GM21526 (cell line): Measurements from ENCODE around the gene CPA5.
"Not testable (repeated sequence)": the region's sequence is repeated elsewhere in the genome, so short reads cannot be mapped to it uniquely, and the experiment has no call there.

Experiments
- ATAC-seq: cut with Tn5 transposase; IDR thresholded peaks from one replicate; pipeline ENCODE4 v1.9.1; 2021; ENCODE audit warnings: moderate library complexity; ENCODE audit not compliant: unreplicated experiment, low FRiP score

Gene CPA5

DNA sequence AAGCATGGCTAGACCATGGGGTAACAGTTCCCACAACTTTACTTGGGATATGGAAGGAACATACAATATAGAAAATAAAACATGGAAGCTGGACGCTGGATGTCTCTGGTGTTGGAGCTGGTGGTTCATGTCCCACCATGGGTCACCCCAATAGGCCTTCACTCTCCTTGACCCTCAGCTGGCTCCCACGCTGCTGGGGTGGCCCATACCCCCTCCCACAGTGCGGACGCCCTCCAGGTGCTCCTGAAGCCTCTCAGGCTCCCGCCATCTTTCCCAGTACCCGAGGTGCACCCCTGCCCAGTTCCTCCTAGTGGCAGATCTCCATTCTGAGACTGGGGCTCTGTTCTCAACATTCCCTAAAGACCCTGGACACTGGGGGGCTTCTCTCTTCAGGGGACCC, 29.9 kb downstream of the CPA5 start:
- no peak for ATAC-seq

DNA sequence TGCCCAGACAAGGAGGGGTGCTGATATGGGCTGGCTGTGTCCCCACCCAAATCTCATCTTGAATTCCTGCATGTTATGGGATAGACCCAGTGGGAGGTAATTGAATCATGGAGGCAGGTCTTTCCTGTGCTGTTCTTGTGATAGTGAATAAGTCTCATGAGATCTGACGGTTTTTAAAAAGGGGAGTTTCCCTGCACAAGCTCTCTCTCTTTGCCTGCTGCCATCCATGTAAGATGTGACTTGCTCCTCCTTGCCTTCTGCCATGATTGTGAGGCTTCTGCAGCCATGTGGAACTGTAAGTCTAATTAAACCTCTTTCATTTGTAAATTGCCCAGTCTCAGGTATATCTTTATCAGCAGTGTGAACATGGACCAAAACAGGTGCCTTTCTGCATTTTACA, 31.8 kb downstream of the CPA5 start:
- ATAC-seq, result not testable (repeated sequence)

DNA sequence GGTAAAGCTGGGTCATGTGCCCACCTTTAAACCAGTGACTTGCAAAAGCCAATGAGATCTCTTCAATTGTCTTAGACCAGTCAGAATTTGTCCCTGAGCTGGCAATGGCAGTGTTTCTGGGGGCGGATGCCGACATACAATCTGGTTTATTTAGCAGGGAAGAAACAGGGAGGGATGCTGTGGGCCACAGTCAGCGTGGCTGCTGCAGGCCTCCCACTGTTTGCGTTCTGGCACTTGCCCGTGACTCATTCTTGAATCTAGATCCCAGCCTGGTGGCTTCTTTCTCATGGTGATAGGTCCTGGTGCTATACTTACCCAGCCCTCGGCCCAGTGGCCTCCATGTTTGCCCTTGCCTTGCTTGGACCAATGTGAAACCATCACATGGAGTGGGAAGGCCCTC, 32.6 kb downstream of the CPA5 start:
- ATAC-seq, result no peak

DNA sequence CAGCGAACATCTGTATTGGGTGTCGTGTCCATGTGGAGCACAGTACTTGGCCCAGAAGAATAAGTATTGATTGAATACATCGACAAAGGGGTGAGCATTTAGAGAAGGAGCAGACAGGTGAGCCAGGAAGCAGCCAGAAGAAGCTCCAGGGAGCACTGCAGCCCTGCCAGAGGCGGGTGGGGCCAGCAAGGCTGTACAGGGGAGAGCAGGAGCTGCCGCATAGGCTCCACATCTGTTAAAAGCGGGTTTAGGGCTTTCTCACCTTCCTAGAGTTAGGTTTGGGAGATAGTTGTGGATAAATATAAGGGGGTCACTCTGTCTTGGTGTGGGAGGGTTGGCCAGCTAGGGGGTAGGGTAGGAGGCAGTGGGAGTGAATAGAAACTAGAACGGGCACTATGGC, 34.4 kb downstream of the CPA5 start:
- no peak for ATAC-seq

DNA sequence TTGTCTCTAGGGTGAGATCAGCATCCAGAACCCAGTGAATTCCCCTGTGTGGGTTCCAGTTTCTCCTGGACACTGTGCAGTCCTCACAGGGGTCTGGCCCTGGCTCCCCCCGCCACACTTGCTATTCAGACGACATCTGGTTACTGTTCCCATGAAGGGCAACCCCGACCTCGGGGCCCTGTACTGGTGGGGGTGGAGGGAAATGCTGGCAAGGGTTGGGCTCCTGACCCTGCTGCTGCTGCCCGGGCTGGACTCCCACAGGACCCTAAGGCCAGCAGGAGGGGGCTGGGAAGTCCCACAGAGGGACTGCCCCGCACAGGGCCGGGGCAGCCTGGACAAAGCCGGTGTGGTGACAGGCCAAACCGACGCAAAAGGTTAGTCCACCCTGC, 34.9 kb downstream of the CPA5 start:
- ATAC-seq, result no peak

DNA sequence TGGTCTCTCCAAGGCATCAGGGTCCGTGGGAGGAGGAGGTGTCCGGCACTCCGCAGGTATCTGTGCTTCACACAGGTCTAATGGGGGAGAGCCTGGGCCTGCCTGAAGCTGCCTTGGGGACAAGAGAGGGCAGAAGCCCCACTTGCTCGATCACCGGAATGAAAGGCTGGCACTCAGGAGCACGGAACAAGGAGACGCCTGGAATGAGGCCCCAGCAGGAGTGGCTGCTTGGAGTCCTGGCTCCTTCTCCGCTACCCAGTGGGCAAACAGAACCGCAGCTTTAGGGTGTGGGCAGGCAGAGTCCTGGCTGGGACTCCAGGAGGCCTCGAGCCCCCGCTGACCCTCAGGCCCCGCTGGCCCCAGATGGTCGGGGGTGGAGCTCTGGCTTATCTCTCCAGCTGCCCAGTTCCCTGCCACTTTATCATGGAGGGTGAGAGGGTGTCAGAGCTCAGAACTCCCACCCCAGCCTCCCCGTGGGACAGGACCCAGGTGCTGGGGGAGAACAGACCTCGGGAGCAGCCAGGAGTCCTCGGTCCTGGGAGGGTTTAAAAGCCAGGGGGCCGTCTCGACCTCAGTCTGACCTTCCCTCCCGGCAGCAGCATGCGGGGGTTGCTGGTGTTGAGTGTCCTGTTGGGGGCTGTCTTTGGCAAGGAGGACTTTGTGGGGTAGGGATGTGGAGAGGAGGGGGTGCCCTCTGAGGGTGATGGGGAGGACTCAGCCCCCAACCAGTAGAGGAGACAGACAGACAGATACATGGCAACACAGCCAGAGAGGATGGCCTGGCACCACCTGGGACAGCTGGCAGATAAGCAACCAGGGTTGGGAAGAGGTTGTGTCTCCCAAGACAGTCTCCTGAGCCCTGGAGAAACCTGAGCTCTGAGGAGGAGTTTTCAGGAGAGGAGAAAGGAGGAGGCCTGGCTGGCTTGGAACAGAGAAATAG, 35.6 kb downstream of the CPA5 start, which contains the start of gene CPA1:
TSS of gene CPA1 (plus strand) at position 574 of the 940 bp plus-strand sequence. CDS start at position 601, 27 bp downstream.
- ATAC-seq, result no peak

DNA sequence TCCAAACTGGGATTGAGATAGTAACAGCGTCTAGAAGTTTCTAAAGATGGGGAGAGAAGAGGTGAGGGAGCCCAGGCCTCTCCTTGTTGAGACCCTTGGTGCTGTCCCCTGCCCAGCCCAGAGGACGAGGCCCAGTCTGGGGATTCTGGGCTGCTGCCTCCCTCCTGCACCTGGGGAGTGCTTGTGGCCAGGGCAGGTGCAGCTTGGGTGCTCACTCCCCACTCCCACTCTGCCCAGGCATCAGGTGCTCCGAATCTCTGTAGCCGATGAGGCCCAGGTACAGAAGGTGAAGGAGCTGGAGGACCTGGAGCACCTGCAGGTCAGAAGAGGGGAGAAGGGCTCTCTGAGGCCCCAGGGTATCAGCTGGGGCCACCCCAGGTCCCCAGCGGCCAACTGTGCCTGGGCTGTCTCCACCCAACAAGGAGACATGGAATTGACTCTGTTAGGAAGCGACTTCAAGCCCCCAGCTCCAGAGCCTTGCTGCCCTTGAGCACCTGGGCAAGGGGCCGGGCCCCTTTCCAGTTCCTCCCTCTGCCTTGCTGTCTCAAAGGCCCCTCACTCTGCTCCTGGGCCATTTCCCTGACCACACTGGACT, 36.3 kb downstream of the CPA5 start:
- no peak for ATAC-seq

DNA sequence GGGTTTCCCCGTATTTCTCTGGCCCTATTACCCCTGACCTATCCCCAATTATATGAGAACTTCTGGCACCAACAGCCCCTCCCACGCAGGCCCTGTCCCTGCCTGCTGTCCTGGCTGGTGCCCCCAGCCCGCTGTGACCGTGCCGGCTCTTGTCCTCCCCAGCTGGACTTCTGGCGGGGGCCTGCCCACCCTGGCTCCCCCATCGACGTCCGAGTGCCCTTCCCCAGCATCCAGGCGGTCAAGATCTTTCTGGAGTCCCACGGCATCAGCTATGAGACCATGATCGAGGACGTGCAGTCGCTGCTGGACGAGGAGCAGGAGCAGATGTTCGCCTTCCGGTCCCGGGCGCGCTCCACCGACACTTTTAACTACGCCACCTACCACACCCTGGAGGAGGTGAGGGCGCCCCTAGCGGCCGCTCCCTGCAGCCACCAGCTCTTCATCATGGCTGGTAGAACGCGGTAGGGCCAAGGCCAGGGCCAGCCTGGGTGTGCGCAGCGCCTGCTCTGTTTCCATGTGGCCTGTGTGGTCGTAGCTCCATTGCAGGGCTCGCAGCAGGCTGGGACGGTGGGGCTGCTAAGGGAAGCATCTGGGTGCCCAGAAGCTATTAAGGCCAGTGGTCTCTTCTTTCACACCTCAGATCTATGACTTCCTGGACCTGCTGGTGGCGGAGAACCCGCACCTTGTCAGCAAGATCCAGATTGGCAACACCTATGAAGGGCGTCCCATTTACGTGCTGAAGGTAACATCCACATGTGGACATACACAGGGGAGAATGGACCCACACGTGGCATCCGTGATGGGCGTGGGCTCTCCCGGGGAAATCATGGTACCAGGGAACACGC, 37.1 kb downstream of the CPA5 start:
- no peak for ATAC-seq

DNA sequence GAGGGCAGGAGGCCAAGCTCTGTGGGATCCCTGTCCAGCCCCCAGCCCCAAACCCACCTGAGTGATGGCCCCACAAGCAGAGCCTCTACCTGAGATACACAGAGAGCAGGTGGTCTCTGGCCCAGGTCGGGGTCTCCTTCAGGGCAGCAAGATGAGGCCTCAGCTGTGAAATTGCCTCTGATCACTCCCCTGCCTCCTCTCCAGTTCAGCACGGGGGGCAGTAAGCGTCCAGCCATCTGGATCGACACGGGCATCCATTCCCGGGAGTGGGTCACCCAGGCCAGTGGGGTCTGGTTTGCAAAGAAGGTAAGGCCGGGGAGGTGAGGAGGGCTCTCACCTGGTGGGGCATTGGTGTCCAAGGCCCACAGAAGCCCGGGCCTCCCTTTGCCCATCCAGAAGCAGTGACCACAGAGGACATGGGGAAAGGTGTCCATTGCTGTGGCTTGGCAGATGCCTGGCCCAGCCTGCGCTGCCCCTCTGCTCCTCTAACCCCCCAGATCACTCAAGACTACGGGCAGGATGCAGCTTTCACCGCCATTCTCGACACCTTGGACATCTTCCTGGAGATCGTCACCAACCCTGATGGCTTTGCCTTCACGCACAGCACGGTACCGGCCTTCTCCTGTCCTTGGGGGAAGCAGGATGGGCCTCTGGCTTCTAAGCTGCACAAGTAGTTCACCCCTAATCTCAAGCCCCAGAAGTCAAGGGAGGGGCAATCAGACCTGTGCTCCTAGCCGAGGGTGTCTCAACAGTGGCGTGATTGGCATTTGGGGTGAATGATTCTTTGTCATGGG, 38.8 kb downstream of the CPA5 start:
- no peak for ATAC-seq

DNA sequence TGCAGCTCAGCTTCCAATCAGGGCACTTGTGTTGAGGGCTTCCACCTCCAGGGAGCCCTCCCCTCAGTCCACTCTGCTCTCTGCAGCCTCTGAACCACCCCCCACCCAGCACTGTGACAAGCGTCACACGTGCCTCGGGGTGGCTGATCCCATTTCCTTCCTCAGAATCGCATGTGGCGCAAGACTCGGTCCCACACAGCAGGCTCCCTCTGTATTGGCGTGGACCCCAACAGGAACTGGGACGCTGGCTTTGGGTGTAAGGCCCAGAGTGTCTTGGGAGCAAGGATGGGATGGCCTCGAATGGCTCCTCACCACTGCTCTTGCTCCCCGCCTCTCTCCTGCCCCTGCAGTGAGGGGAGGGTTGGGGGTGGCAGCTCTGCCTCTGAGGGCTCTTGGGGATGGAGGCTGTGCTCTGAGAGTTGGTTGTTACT, 39.8 kb downstream of the CPA5 start:
- ATAC-seq, result no peak

DNA sequence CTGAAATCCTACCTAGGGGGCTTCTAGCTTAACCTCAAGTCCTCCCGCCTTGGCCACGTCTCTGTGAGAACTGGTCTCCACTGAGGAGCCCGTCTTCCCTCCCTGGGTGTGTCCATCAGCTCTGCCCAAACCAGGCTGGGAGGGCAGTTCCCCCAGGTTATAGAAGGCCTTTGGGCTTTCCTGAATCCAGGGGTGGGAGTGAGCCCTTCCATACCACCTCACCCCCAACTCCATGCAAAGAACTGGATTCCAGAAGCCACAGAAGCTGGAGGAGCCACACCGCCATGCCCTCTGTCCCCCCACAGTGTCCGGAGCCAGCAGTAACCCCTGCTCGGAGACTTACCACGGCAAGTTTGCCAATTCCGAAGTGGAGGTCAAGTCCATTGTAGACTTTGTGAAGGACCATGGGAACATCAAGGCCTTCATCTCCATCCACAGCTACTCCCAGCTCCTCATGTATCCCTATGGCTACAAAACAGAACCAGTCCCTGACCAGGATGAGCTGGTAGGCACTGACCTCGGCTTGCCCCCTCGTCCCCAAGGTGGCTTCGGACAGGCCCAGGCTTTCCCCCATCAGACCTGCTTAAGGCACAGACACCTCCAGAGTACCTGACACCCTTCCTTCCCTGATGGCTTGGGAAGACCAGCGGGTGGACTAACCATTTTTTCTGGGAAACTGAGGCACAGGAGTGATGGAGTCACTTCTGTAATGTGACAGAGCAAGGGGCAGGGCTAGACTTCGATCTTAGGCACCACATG, 40.4 kb downstream of the CPA5 start:
- no peak for ATAC-seq

DNA sequence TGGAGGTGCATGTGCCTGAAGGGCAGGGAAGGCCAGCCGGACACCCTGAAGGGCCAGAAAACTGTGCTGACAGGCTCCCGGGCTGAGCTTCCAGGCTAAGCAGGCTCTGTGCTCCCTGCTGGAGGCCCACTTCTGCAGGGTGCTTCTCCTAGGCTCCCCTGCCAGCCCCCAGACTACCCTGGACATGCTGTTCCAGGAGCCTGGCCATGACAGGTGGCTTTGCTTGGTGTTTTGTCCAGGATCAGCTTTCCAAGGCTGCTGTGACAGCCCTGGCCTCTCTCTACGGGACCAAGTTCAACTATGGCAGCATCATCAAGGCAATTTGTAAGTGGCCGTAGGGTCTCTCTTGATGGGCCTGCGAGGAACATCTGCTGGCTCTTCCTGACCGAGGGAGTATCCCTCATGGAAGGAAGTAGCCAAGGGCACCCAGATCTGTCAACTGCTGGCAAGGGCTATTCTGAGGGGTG, 41.0 kb downstream of the CPA5 start:
- no peak for ATAC-seq

DNA sequence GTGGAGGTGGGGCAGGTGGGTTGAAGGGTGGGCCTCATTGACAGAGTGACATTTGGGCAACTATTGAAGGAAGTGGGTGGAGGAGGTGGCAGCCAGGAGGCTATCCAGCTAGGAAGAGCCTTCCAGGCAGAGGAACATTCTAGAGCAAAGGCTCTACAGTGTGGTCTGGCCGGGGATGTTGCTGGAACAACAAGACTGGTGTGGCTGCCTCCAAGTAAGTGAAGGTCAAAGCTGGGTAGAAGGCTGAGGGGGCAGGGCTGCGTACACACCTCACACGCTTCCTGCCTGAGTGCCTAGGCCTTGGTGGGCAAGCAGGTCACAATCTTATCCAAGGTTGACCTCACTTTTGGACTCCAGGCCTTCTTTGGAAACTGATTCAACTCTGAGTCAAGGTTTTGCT, 42.3 kb downstream of the CPA5 start:
- ATAC-seq, result no peak

DNA sequence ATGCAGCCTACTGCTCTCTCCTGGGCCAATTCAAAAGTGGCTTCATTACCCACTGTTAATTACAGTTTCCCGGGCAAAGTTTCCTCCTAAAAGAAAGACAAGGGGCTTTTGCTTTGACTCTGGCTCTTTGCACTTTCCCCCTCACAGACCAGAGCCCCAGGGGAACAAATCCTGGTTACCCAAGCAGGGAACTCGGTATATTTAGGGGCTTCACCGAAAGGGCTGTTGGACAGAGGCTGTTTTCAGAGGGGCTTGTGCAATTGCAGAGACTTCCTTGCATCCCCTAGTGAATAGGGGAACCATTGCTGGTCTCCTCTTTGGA, 42.7 kb downstream of the CPA5 start:
- ATAC-seq, result no peak

DNA sequence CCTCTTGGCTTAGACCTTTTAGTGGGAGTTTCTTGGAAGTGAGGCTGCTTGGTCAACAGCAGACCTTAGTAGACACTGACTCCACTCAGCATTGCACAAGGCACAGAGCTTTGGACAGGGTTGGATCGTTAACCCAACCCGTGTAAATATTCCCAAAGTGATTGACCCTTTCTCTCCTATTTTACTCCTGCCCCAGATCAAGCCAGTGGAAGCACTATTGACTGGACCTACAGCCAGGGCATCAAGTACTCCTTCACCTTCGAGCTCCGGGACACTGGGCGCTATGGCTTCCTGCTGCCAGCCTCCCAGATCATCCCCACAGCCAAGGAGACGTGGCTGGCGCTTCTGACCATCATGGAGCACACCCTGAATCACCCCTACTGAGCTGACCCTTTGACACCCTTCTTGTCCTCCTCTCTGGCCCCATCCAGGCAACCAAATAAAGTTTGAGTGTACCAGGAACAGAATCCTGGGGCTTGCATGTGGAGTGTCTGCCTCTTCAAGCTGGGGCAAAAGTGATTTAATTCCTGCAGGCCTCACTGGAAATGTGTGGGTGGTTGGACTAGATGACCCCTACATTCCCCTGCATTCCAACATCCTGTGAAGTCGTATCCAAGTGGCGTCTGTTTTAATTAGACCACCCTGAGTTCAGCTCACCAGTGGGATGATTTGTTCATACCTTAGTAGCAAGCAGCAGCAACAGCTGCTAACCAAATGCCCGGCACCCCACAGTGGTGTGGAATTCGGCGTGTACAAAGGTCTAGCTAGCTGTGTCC, 43.2 kb downstream of the CPA5 start:
- no peak for ATAC-seq

DNA sequence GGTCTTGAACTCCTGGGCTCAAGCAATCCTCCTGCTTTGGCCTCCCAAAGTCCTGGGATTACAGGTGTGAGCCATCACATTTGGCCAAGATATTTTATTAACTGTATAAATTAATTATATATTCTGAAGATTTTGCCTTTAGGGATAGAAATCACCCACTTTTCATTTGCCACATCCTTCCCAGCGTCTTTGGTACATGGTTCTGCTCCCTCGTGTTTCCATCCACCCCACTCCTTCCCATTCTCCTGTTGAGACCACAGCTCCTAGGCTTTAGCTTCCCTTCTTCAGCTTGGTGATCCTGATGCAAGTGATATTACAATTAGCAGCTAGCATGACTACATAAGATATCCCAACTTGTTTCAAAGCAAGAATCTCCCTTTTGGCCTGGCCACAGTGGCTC, 44.1 kb downstream of the CPA5 start:
- no peak for ATAC-seq

DNA sequence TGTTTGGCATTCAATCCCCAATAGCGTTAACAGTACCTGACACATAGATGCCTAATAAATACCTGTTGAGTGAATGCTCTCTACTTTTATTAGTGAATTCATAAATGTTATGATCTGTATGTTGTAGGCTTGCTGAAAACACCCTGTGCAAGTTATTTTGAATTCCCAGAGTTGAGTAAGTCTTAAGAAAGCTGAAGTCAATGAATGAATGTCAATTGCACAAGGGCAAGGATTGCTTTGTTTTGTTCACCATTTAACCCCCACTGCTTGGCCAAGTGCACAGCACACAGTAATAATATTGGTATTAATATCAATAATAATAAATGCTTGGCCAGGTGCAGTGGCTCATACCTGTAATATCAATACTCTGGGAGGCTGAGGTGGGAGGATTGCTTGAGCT, 45.9 kb downstream of the CPA5 start:
- ATAC-seq, result no peak

DNA sequence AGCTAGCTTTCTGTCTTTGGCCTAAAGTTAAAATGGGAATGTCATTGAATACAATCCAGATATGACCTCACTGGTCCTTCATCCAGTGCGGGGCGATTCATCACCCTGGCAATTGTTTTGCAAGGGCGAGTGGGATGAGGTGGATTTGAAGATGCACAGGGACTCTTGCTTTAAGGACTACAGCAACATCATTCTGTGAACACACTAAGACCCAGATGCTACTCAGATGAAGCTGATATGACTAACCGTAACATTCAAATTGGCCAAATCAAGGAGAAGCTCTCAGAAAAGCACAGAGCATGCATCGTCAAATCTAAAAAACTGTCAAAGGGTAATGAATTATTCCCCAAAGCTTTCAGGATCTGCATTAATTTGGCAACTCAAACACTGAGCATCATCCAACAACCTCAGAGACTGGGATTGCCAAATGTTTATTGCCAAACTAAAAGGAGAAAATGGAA, 48.5 kb downstream of the CPA5 start:
- ATAC-seq, result no peak
